ACC112 (cell line): ENCODE results near the gene COL15A1.
A peak's percentile ranks its signal among the peaks of the same experiment; 100 is the strongest.

ENCODE experiments used
- H2AFZ ChIP-seq: fragments of 200-600 bp; sonication (generic); one replicate; pipeline ENCODE4 v1.6.0; 2017; ENCODE audit warnings: antibody characterized with exemption, low read length; ENCODE audit not compliant: unreplicated experiment
- H3K27ac ChIP-seq: fragments of 200-600 bp; sonication (generic); 2 replicates; pipeline ENCODE4 v1.5.1; 2014; ENCODE audit warnings: low read depth, mild to moderate bottlenecking, antibody characterized with exemption, low read length, moderate library complexity
- H3K27me3 ChIP-seq: fragments of 200-600 bp; sonication (generic); 2 replicates; pipeline ENCODE4 v1.6.1; 2014; ENCODE audit warnings: mild to moderate bottlenecking, antibody characterized with exemption, low read length, moderate library complexity, mixed read lengths; ENCODE audit not compliant: insufficient read depth
- H3K36me3 ChIP-seq: fragments of 200-600 bp; sonication (generic); 2 replicates; pipeline ENCODE4 v1.6.1; 2016; ENCODE audit warnings: mild to moderate bottlenecking, antibody characterized with exemption, low read length, moderate library complexity, mixed read lengths; ENCODE audit not compliant: insufficient read depth
- H3K4me1 ChIP-seq: fragments of 200-600 bp; sonication (generic); one replicate; pipeline ENCODE4 v1.6.1; 2016; ENCODE audit warnings: low read length, mixed read lengths; ENCODE audit not compliant: insufficient read depth, unreplicated experiment, control insufficient read depth
- H3K4me3 ChIP-seq: fragments of 200-600 bp; sonication (generic); 2 replicates; pipeline ENCODE4 v1.5.1; 2014; ENCODE audit warnings: mild to moderate bottlenecking, low read depth, low read length
- H3K79me2 ChIP-seq: fragments of 200-600 bp; sonication (generic); one replicate; pipeline ENCODE4 v1.6.0; 2016; ENCODE audit warnings: low read length; ENCODE audit not compliant: control insufficient read depth, unreplicated experiment, insufficient read depth

Gene COL15A1

DNA sequence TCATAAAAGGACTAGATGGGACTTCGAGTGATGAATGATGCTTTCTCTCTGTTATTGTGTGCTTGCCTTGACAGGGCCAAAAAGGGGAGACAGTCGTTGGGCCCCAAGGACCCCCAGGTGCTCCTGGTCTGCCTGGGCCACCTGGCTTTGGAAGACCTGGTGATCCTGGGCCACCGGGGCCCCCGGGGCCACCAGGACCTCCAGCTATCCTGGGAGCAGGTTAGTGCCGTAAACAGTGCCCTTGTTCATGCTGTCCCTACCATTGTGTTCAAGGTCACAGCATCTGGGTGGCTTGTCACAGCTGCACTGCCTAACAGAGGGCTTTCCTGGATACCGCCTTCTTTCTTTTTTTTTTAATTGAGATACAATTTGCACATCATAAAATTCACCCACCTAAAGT lies 112.5 kb downstream of the COL15A1 start:
- no peaks in the 10 kb centered on the region for H3K79me2 ChIP-seq
- peaks cover 28% of the 10 kb centered on the region for H3K4me1 ChIP-seq
- H3K36me3 ChIP-seq = no peaks in the 10 kb centered on the region
- H3K27ac ChIP-seq = no peak overlapping the region
- no peak overlapping the region for H3K4me3 ChIP-seq
- H3K27me3 ChIP-seq = 0 out of 2 replicates have a peak, but pooled peaks cover under 1% of the 10 kb centered on the region
- H2AFZ ChIP-seq = no peak overlapping the region

GRCh38 chr9:99056886-99057664 lies 113.4 kb downstream of the COL15A1 start:
- no peak overlapping the region for H2AFZ ChIP-seq
- peak overlapping the region; percentile 28; the same call in 1 of the 2 replicates for H3K27ac ChIP-seq
- H3K27me3 ChIP-seq = peaks cover 9% of the 10 kb centered on the region
- no peaks in the 10 kb centered on the region for H3K36me3 ChIP-seq
- H3K4me1 ChIP-seq = peaks cover 28% of the 10 kb centered on the region
- H3K79me2 ChIP-seq = no peaks in the 10 kb centered on the region
- H3K4me3 ChIP-seq = no peak overlapping the region

DNA sequence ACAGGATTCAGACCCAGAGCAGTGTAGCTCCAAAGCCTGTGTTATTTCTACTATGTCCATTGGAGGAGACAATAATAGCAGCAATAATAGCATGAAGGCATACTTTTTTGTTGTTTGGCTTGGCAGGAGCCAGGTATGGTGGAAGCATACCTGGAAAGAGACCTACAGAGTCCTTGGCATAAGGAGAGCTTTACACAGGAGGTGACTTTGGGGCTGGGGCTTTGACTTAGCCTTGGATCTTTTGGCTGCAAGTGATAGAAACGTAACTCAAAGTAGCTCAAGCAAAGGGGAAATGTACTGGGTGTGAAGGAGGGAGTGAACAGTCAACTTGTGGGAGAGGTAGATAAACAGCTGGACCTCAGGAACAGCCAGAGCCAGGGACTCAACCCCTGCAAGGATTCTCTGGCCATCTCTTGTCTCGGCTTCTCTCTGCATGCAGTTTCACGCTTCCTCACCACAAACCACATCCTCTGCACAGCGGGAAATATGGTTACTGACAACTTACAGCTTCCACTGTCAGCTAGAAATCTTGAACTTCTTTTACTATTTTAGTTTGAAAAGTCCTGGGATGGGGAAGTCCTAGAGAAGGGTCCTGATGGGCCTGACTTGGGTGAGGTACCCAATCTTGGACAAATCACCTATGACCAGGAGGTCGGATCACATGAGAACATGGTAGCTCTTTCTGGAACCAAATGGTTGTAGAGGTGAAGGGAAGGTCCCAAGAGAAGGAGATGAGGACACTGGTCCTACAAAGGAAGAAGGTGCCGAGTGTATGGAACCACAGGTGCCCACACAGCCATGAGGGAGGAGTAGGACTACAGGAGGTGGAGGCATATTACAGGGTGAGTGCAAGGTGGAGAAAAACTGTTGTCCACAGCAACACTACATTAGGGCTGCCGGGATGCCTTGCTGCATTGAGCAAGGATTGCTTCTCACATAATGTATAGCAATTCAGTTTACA lies 114.2 kb downstream of the COL15A1 start:
- Histone ChIP-seq H3K27me3 (peaks cover 18% of the 10 kb centered on the region), H3K27ac (peak overlapping the region; percentile 28; the same call in 1 of the 2 replicates), H3K79me2 (no peaks in the 10 kb centered on the region), H3K4me1 (peaks cover 28% of the 10 kb centered on the region), H2AFZ (no peak overlapping the region), H3K4me3 (no peak overlapping the region), H3K36me3 (no peaks in the 10 kb centered on the region)

DNA sequence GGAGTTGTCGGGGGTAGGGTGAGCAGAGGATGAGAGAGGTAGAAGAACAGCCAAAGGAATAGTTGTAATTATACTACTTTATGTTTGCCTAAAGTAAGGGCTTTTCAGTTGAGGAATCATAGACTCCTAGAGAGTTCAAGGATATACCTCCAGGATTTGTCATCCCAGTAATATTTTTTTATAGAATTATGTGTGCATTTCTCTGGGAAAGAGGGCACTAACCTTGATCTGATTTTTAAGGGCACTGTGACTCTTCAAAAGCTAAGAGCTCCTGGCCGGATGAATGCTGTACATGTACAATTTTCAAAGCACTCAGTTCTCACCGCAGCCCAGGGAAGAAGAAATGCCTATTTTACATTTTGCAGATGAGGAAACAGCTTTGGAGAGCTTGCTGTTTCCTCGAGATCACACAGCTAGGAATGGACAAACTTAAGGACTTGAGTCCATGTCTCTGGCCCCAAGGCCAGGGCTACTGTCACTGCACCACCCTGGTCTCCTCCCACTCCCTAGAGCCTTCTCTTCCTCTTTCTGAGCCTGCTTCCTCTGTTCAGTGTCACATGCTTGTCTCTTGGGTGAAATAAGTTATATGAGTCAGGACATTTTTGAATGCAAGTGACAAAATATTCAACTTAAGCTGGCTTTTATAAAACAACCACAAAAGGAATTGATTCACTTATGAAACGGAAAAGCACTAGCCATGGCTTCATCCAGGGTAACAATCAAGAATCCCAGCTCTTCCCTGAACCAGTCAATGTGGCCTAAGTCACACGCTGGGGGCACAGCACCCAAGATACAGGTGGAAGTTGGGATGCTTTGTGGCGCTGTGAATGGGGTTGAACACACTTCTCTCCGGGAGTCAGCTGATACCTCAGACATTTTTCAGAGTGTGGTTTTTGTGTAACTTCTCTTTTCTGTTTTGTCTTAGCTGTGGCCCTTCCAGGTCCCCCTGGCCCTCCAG lies 115.5 kb downstream of the COL15A1 start:
- H2AFZ ChIP-seq = no peak overlapping the region
- no peak overlapping the region for H3K27ac ChIP-seq

DNA sequence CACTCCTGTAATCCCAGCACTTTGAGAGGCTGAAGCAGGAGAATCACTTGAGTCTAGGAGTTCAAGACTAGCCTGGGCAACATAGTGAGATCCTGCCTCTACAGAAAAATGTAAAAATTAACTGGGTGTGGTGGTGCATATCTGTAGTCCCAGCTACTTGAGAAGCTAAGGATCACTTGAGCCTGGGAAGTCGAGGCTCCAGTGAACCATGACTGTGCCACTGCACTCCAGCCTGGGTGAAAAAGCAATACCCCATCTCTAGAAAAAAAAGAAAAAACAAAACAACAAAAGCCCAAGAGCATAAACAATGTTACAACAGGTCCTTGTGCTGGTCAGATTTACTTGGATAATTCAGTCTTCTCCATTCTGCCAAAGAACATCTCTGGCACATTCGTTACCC lies 116.9 kb downstream of the COL15A1 start:
- peaks cover 23% of the 10 kb centered on the region for H3K27me3 ChIP-seq
- H3K79me2 ChIP-seq = no peaks in the 10 kb centered on the region
- peaks cover 28% of the 10 kb centered on the region for H3K4me1 ChIP-seq
- no peak overlapping the region for H3K4me3 ChIP-seq
- no peaks in the 10 kb centered on the region for H3K36me3 ChIP-seq
- no peak overlapping the region for H2AFZ ChIP-seq
- H3K27ac ChIP-seq = no peak overlapping the region

More for the DNA sequence above, 115.5 kb downstream of the COL15A1 start:
- no peaks in the 10 kb centered on the region for H3K36me3 ChIP-seq
- peaks cover 28% of the 10 kb centered on the region for H3K4me1 ChIP-seq
- peaks cover 23% of the 10 kb centered on the region for H3K27me3 ChIP-seq
- no peak overlapping the region for H3K4me3 ChIP-seq
- H3K79me2 ChIP-seq = no peaks in the 10 kb centered on the region

DNA sequence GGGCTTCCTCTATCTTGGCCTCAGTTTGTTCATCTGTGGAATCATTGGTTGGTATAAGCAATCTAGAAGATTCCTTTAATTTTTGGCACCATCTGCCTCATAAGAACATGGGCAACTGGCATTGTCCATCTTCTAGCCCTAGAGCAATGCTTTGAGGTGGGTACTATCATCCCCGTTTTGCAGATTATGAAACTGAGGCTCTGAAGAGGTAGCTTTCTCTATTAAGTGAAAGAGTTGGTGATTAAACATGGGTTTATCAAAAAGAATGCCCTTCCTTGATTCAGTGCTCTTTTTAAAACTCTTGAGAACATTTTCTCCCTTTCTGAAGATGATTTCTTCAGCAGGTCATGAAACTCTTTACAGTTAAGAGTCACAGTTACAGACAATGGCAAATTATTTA lies 118.8 kb downstream of the COL15A1 start:
- no peak overlapping the region for H2AFZ ChIP-seq
- no peak overlapping the region for H3K4me3 ChIP-seq
- no peaks in the 10 kb centered on the region for H3K79me2 ChIP-seq
- peaks cover 20% of the 10 kb centered on the region for H3K4me1 ChIP-seq
- H3K27me3 ChIP-seq = peaks cover 23% of the 10 kb centered on the region
- H3K27ac ChIP-seq = no peak overlapping the region
- no peaks in the 10 kb centered on the region for H3K36me3 ChIP-seq

DNA sequence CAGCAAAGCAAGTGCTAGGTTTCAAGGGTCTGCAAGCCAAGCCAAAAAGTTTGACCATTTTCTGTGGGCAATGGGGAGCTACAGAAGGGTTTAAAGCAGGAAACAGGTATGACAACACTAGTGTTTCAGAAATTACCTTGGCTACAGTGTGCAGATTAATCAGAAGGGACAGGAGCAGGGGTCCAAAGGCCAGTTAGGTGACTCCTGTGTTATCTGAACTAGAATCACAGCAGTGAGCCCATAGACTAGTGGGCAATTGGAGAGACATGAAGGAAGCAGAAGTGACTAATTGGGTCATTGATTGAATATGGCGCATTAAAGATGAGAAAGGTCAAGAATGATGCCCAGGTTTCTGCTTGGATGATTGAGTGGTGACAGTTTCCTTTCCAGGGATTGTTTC lies 119.8 kb downstream of the COL15A1 start:
- Histone ChIP-seq H3K4me1 (peaks cover 13% of the 10 kb centered on the region), H3K4me3 (no peak overlapping the region), H3K79me2 (no peaks in the 10 kb centered on the region), H3K36me3 (no peaks in the 10 kb centered on the region), H3K27ac (no peak overlapping the region), H2AFZ (no peak overlapping the region), H3K27me3 (peaks cover 23% of the 10 kb centered on the region)

DNA sequence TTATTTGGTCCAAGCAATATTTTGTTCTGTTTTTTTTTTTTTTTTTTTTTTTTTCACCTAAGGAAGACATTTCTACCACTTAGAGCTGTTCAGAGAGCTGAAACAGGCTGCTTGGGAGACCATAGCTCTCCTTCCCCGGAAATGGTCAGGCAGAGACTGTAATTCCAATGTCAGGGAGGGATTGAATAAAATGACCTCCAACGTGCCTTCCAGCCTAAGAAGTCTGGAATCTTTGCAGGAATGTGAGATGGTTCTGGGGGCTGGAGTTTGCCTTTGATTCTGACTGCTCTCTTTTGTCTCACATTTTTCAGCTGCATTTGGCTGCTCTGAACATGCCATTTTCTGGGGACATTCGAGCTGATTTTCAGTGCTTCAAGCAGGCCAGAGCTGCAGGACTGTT lies 122.9 kb downstream of the COL15A1 start:
- Histone ChIP-seq H3K27me3 (peaks cover 19% of the 10 kb centered on the region), H3K4me3 (no peak overlapping the region), H2AFZ (no peak overlapping the region), H3K79me2 (no peaks in the 10 kb centered on the region), H3K4me1 (no peaks in the 10 kb centered on the region), H3K36me3 (no peaks in the 10 kb centered on the region), H3K27ac (no peak overlapping the region)

DNA sequence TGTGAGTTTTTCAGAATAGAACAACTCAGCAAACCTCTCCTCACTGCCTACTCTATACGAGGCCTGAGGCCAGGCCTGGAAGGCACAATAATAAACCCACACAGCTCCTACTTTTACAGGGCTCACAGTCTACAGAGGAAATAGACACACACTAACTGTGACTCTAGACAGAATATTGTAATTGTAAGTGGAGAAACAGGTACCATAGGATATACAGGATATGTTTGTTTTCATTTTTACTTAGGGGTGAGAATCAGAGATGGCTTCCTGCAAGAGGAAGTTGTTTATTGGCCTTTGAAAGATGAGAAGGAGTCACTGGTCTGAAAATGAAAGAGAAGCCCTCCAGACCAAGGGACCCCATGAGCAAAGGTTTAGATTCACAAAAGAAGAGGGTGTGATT lies 125.4 kb downstream of the COL15A1 start:
- H2AFZ ChIP-seq = no peak overlapping the region

DNA sequence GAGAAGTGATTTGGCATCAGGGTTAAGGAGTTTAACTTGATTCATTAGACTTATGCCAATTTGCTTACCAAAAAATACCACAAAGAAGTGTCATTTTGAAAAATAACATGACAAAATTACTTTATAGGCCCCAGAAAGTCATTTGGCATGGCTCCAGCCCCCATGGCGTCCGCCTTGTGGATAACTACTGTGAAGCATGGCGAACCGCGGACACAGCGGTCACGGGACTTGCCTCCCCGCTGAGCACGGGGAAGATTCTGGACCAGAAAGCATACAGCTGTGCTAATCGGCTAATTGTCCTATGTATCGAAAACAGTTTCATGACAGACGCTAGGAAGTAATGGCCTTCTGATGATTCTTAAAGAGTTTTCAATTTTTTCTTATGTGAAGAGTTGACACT lies 125.8 kb downstream of the COL15A1 start:
- H3K36me3 ChIP-seq = no peaks in the 10 kb centered on the region
- H3K4me1 ChIP-seq = no peaks in the 10 kb centered on the region
- no peak overlapping the region for H2AFZ ChIP-seq
- H3K4me3 ChIP-seq = no peak overlapping the region
- no peaks in the 10 kb centered on the region for H3K27me3 ChIP-seq
- H3K27ac ChIP-seq = no peak overlapping the region
- no peaks in the 10 kb centered on the region for H3K79me2 ChIP-seq

More for the DNA sequence above, 125.4 kb downstream of the COL15A1 start:
- H3K27ac ChIP-seq = no peak overlapping the region
- no peaks in the 10 kb centered on the region for H3K79me2 ChIP-seq
- H3K4me1 ChIP-seq = no peaks in the 10 kb centered on the region
- no peaks in the 10 kb centered on the region for H3K36me3 ChIP-seq
- H3K4me3 ChIP-seq = no peak overlapping the region
- H3K27me3 ChIP-seq = no peaks in the 10 kb centered on the region
